Retinal pigment epithelial cell (primary cell): Measurements from ENCODE around the gene RNF212.

Experiments used
- DNase-seq: peaks from one replicate; pipeline ENCODE4 v3.0.0-alpha.2; 2010; ENCODE audit warnings: low read depth
- H3K4me3 ChIP-seq: 2 replicates; pipeline ENCODE4 v1.5.1; 2011; ENCODE audit warnings: mild to moderate bottlenecking, low read length, control low read depth, moderate library complexity
- TF ChIP-seq, protein P1 (sequence below): conservative IDR thresholded peaks from 2 replicates; pipeline ENCODE4 v1.5.1; 2011; ENCODE audit warnings: low read depth, low read length, control low read depth, inconsistent platforms

Gene RNF212

GRCh38 chr4:1096841-1097240 lies 16.5 kb downstream of the RNF212 start:
- TF ChIP-seq, protein P1, sequence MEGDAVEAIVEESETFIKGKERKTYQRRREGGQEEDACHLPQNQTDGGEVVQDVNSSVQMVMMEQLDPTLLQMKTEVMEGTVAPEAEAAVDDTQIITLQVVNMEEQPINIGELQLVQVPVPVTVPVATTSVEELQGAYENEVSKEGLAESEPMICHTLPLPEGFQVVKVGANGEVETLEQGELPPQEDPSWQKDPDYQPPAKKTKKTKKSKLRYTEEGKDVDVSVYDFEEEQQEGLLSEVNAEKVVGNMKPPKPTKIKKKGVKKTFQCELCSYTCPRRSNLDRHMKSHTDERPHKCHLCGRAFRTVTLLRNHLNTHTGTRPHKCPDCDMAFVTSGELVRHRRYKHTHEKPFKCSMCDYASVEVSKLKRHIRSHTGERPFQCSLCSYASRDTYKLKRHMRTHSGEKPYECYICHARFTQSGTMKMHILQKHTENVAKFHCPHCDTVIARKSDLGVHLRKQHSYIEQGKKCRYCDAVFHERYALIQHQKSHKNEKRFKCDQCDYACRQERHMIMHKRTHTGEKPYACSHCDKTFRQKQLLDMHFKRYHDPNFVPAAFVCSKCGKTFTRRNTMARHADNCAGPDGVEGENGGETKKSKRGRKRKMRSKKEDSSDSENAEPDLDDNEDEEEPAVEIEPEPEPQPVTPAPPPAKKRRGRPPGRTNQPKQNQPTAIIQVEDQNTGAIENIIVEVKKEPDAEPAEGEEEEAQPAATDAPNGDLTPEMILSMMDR, result no peak
- no peak for DNase-seq
- H3K4me3 ChIP-seq, result no peak overlapping the region

DNA sequence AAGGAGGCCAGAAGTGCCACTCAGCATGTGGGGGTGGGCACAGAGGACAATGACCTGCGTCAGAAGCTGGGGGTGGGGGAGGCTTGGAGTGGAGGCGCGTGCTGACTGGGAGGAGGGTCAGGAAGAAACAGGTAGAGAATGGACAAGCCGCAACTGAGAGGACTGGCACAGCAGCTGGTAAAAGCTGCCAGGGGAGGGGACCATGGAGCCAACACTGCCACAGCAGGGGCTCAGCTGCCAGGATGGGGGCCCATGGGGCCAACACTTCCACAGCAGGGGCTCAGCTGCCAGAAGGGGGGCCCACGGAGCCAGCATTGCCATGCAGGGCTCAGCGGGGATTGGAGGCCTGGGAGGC lies 19.1 kb downstream of the RNF212 start:
- DNase-seq, result no peak
- H3K4me3 ChIP-seq, result no peak overlapping the region
- TF ChIP-seq, protein P1, result no peak

DNA sequence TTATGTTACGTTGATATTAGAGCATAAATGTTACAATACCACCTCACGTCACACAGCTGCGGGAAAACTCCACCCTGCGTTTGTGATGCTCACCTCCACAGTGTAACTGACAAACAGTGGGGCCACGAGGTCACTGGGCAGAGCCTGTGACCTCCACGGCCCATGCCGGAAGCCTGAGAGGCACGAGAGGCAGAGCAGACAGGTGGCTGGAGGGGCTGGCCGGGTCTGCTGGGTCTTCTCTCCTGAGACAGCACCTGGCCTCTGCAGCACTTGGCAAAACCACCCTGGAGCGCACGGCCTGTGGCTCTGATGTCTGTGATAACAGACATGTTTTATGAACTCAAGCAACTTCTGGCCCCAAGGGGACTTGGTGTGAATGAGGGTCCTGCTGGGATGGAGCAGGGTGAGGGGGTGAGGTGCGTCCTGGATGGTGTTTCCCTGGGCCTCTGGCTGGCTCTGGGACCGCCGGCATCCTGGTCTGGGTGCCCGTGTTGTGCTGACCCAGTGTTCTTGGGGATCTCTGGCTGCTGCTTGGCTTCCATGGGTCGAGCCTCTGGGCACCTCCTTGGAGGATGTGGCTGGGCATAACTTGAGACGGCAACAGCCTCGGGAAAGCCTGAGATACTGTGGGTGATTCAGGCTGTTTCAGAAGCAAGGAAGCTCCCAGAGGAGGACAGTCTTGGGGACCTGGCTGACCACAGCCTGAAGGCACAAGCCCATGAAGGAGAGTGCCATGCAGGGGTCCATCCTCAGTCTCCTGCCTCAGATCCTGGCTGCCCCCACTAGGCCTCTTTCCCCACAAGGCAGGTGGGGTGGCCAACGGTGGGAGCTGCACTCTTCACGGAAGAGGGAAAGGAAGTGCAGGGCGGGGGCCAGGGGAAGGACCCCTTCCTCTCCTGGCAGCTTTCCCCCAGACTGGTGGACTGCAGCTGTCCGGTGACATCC lies 19.7 kb downstream of the RNF212 start:
- H3K4me3 ChIP-seq, result no peak overlapping the region
- TF ChIP-seq, protein P1, result no peak

GRCh38 chr4:1092983-1093361 lies 20.4 kb downstream of the RNF212 start:
- no peak for DNase-seq
- TF ChIP-seq, protein P1, result no peak
- H3K4me3 ChIP-seq, result no peak overlapping the region

More for the DNA sequence above, 19.7 kb downstream of the RNF212 start:
- no peak for DNase-seq

DNA sequence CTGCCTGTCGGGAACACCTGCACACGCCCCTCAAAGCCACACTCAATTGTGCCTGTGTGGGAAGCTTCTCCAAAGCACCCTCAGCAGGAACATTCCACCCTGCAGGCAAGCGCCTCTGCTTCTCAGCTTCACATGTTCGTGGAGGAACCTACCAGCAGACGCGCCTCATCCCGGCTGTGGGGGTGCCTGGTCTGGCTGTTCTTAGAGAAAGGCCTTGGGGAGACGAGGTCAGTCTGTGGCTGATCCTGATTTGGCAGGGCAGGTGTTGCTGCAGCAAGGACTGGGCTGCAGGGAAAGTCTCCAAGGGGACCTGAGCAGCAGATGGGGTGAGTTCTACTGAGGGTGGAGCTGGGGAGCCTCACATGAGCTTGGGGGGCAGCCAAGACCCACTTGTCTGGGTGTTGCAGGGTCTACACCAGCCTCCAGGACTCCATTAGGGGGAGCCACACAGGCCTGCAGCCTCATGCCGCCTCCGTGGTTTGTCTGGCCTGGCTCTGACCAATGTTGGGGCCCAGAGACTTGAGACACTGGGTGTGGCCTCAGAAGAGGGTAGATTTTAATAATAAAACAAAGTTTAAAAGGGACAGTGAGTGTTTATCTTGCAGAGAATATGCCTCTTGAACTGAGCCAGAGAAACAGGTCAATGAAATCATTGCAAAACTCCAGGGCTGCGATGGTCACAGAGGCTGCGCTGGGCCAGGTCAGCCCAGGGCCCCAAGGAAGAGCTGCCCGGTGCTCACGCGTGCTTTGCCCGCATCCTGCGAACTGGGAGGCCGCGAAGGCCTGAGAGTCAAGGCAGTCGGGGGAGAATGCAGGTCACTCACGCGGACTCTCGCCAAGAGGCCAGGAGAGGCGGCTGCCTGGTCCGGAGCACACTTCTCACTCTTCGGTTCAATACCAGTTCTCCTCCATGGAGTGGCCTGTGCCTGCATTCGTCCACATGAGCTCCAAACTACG lies 21.1 kb downstream of the RNF212 start:
- TF ChIP-seq, protein P1, result no peak
- DNase-seq, result no peak
- H3K4me3 ChIP-seq, result no peak overlapping the region

GRCh38 chr4:1091561-1091995 lies 21.8 kb downstream of the RNF212 start:
- TF ChIP-seq, protein P1, result no peak
- no peak for DNase-seq
- H3K4me3 ChIP-seq, result no peak overlapping the region
